Medulla oblongata (tissue), 1 donor: ENCODE results near the gene SLC4A2.
A peak's percentile ranks its signal among the peaks of the same experiment; 100 is the strongest.
"Not testable (repeated sequence)": the region's sequence is repeated elsewhere in the genome, so short reads cannot be mapped to it uniquely, and the experiment has no call there.

Source experiments
- DNase-seq: peaks from one replicate; pipeline ENCODE4 v3.0.0-alpha.2; 2015; ENCODE audit errors: extremely low spot score

SLC4A2 gene

GRCh38 chr7:151059367-151060112 lies at the start of gene SLC4A2:
TSS of gene SLC4A2 (plus strand) at chr7:151059589. CDS start at chr7:151061988, 2,399 bp downstream.
- peak; percentile 90 for DNase-seq

DNA sequence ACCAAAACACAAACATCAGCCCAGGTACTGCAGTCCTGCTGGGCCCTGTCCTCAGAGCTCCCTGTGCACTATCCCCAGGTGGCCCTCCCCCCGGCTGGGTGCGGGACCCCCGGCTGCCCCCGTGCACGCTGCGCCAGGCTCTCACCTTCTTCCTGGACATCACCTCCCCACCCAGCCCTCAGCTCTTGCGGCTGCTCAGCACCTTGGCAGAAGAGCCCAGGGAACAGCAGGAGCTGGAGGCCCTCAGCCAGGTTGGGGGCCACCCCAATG lies 49.4 kb upstream of the SLC4A2 start:
- DNase-seq, result no peak

DNA sequence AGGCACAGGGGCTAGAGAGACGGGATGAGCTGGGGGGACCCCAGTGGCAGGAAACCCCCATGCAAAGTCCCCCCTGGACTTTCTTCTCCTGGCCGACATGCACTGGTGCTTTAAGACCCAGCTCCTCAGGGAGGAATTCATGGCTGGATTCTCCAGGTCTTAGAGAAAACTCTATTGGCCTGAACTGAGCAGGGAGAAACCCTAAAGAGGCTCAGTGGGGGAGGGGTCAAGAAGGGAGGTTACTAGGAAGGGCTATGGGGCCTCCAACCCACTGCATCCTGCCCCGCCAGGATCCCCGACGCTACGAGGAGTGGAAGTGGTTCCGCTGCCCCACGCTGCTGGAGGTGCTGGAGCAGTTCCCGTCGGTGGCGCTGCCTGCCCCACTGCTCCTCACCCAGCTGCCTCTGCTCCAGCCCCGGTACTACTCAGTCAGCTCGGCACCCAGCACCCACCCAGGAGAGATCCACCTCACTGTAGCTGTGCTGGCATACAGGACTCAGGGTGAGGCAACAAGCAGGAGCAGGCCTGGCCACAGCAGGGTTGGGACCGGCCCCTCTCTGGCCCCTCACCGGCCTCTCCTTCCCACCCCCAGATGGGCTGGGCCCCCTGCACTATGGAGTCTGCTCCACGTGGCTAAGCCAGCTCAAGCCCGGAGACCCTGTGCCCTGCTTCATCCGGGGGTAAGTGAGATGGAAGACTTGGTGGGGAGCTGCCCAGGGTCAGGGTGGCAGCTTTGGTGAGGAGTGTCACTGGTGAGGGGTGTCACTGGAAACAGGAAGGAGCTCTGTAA lies 48.9 kb upstream of the SLC4A2 start:
- DNase-seq, result no peak

DNA sequence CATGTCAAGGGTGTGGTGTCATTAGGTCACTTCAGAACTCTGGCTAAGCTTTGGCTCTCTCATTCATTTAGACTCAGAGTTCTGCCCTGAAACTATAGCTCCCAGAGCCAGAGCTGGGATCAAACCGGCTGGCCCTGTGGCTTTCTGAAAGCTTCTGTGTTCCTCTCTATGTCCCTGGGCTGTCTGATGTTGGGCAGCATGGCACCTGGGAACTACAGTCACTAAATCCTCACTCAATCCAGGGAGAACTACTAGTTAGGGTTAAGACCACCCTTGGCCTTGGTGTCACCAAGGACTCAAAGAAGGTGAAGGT lies 48.3 kb upstream of the SLC4A2 start:
- no peak for DNase-seq

DNA sequence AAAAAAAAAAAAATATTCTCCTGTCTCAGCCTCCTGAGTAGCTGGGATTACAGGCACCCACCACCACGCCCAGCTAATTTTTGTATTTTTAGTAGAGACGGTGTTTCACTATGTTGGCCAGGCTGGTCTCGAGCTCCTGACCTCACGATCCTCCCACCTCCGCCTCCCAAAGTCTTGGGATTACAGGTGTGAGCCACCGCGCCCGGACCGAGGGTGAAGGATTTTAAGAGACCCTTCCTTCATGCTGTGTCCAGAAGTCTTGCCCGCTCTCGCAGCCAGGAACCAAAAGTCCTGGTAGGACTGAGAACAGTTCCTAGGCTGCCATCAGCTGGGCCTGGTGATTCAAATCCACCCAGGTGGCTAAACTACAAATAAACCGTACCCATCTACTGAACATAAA lies 47.8 kb upstream of the SLC4A2 start:
- not testable (repeated sequence) for DNase-seq

DNA sequence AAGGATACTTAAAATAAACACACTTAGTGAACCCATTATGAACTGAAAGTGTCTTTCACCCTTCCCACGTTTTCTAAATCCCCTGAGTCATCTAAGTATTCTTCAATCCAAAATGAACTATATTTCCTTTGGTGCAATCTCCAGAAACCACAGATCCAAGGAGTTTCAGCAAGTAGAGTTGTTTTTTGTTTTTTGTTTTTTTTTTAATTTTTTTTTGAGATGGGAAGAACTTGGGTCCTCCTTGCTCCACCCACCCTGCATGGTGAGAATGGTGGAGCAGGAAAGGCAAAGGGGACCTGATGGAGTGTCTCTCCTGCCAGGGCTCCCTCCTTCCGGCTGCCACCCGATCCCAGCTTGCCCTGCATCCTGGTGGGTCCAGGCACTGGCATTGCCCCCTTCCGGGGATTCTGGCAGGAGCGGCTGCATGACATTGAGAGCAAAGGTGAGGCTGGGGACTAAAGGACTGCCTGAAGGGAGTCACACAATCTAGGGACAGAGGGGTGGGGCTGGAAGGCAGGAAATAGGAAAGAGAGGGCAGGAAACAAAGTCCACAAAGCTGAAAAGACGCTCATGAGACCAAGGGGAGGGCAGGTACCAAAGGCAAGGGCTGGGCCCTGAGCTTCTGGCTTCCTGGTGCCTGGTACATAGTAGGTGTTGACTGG lies 47.2 kb upstream of the SLC4A2 start:
- no peak for DNase-seq

GRCh38 chr7:151012911-151013347 lies 46.5 kb upstream of the SLC4A2 start:
- DNase-seq, result no peak

DNA sequence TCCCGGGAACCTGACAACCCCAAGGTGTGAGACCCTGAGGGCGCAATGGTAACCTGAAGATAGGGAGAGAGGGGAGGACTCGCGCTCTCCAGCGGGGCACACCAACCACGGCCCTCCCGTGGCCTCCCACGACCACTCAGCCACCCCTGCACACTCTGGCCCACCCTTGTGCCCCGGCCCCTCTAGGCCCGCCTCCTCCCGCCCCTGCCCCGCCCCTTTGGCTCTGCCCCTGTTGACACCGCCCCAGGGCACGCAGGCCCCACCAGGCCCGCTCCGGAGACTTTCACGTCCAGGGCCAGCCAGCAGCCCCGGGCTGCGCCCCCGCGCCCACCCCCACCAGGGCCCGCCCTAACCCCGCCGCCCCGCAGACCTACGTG lies 46.0 kb upstream of the SLC4A2 start:
- no peak for DNase-seq

- DNase-seq, result peak; percentile 55
Measured at GRCh38 chr7:151013733-151014497, 45.5 kb upstream of the SLC4A2 start.

GRCh38 chr7:151014950-151015349 lies 44.4 kb upstream of the SLC4A2 start:
- DNase-seq, result no peak

GRCh38 chr7:151015967-151016366 lies 43.4 kb upstream of the SLC4A2 start:
- DNase-seq, result no peak

GRCh38 chr7:151016505-151016904 lies 42.9 kb upstream of the SLC4A2 start:
- no peak for DNase-seq

GRCh38 chr7:151016942-151017341 lies 42.4 kb upstream of the SLC4A2 start:
- DNase-seq, result no peak

GRCh38 chr7:151017370-151017952 lies 41.9 kb upstream of the SLC4A2 start:
- DNase-seq, result no peak

DNA sequence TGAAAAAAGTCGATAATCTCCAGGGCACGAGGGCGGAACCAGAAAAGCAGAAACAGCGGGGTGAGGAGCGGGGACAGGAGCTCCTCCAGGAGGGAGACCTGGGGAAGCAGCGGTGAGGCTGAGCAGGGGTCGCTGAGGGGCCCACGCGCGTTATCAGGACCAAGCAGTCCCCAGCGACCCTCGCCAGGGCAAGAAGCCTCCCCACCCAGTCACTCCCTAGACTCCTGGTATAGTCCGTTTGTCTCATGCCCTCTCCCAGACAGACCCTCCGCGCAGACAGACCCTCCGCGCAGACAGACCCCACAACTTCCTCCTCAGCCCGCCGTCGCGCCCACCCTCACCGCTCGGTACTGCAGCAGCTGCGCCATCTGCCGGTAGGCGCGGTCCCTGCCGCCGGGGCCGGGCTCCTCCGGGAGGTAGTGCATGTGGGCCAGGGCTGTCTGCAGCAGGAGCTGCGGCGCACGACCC lies 41.4 kb upstream of the SLC4A2 start:
- peak; percentile 41 for DNase-seq

- no peak for DNase-seq
Measured at GRCh38 chr7:151018421-151019129, 40.8 kb upstream of the SLC4A2 start.

DNA sequence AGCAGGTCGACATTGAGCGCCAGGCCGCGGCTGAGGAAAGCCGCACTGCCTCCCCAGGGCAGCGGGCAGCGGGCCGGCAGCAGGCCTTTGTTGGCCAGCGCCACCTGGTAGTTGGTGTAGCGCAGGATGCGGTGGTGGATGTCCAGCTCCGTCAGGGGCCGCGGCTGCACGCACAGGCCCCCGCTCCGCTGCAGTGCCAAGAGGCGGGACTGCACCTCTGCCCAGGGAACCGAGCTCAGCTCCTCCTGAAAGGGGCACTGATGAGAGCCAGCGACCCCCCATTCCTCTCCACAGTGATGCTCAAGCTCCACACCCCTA lies 40.3 kb upstream of the SLC4A2 start:
- no peak for DNase-seq

GRCh38 chr7:151020231-151020630 lies 39.2 kb upstream of the SLC4A2 start:
- DNase-seq, result no peak

DNA sequence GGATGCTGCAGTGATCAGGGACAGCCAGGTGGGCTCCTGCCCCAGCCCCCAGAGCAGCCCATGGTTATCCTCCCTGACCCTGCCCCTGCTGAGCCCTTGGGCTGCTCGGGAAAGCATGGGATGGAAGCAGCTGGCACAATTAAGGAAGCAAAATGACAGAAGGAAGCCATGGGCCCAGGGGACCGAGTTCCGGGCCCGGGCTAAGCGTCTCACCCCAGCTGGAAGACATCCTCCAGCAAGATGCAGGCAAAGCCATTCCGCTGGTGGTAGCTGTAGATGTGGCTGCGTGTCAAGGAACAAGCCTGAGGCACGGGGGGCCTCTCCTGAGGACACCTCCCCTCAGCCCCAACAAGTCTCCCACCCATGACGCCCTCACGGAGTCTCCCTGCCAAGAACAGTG lies 36.2 kb upstream of the SLC4A2 start:
- DNase-seq, result no peak

DNA sequence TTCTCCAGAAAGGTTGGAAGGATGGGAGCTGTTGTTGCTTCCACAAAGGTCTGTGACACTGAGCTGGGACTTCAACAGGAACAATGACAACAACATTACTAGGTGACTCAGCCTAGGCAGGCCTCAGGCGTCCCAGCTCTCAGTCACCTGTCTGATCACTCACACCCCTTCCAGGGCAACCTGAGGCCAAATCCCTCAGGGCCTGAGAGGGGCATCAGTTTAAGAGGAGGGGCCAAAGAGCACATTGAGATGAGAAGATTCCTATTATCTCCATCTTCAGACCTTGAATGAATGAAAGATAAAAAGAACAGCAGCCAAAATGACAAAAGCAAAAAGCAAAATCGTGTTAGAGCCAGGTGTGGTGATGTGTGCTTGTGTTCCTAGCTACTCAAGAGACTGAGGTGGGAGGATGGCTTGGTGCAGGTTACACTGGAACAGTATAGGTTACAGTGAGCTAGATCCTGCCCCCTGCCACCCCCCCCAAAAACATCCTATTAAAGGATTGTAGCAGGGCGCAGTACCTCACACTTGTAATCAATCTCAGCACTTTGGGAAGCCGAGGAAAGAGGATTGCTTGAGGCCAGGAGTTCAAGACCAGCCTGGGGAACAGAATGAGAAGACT lies 34.8 kb upstream of the SLC4A2 start, which contains the start of gene ATG9B:
ATG9B (minus strand) TSS at position 60 of the 622 bp plus-strand sequence. CDS start 71 bp downstream, outside the sequence.
- DNase-seq, result no peak
